ENCODE measurements around the gene DHRS7C.
"Not testable (repeated sequence)": the region's sequence is repeated elsewhere in the genome, so short reads cannot be mapped to it uniquely, and the experiment has no call there.

DHRS7C gene

DNA sequence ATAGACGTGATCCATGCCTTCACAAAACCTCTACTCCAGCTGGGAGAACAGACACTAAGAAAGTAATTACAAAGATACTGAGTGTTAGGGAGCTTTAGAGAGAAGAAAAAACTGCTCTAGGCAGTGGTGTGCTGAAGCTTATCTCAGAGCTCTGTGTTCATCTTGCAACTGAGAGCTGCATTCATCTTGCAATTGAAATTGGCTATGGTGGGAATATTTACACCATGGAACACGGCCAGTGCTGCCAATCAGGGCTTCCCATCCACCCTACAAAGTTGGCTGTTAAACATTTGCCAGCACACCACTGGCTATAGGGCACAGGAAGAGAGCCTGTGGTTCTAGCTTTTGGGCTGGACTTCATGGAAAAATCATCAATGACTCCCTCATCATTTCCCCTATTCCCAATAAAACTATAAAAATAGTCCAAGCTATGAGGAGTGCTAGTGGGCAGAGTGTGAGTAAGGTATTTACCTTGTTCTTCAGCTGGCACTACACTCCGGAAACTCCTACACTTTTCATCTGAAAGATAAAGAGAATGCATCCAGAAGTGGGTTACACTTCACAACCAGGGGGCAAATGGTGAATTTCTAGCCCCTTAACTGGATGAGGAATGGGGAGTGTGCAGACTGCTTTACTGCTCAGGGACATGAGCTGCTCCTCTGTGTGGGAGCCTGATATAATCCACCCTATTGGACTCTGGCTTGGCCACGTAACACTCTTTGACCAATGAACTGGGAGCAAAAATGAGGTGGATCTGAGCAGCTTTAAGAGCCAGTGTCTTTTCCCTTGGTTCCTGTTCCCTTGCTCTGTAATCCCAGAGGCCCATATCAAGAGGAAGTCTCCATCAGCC lies 18.9 kb upstream of the DHRS7C start:
- no peak for DNase-seq (ENCODE audit: low spot score)

DNA sequence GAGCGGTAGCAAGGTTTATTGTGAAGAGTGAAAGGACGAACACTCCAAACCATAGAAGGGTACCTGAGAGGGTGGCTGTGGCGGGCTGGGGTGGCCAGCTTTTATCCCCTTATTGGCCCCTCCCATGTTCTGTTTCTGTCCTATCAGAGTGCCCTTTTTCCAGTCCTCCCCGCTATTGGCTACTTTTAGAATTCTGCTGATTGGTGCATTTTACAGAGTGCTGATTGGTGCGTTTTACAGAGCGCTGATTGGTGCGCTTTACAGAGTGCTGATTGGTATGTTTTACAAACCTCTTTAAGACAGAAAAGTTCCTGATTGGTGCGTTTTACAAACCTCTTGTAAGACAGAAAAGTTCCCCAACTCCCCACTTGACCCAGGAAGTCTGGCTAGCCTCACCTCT lies 18.0 kb upstream of the DHRS7C start:
- no peak for DNase-seq (ENCODE audit: low spot score)

DNA sequence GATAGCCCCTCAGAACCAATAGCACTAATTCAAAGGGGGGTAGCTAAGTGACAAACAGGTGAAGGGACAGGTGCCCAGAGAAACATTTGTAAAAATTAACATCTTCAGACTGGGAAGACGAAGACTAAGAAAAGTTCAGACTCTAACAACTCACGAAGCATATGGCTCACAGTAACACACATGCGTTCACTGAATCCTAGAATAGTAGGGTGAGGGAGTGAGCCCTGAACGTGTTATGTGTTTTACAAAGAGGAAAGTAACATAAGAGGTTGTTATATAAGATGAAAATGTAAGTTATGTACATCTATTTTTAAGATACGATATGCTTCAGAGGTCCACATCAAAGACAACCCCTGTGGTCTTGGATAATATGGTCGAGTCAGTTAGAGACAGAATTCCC lies 15.3 kb upstream of the DHRS7C start:
- no peak for DNase-seq (ENCODE audit: low spot score)

DNA sequence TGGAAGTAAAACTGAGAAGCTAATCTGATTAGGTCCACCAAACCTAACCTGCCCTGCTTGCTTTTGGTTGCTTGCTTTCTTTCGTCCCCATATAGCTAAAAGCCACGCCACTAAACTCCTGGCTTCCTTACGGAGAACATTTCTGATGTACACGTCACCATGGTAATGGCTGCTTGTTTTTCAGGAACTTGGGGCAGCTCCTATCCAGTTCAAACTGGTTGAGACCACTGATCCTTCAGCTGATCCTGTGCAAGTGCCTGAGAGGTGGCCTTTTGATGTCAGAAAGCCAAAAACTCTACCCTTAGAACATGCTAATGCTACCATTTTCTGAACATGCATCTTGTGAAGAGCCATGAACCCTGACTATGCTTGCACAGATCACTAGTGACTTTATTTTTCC lies 14.4 kb upstream of the DHRS7C start:
- no peak for DNase-seq (ENCODE audit: low spot score)

DNA sequence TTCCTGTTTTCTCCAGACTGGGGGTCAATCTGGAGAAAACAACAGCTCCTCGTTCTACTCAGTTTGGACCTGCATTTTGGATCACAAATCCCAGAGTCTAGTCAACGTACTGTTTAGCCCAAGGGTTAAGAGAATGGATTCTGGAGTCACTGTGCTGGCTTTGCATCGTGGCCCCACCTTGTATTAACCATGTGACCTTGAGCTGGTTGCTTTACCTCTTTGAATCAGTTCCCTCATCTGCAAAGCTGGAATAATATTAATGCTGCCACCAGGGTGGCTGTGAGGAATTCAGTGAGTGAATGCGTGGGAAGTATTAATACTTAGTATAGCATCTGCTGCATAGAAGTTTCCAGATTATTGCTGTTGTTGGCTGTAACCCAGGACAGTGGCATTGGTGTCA lies 11.3 kb upstream of the DHRS7C start:
- no peak for DNase-seq (ENCODE audit: low spot score)

DNA sequence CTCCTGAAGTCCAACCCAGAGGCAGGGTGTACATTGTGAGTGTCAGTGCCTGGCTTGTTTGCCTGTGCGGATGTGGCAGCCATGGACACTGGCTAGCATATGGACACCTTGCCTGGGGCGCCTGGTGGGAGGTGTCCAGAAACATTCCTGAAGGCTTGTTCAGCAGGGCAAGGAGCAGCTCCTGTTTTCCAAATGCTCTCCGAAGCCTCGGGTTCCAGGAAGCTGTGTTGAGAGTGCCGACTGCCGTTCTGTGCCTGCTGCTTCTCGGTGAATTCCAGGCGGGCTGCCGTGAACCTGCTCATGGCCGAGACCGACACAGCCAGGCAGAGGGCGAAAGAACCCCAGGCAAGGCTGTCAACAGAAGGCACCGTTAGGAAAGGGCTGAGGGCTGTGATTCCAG lies 10.9 kb upstream of the DHRS7C start:
- DNase-seq (ENCODE audit: low spot score): no peak

DNA sequence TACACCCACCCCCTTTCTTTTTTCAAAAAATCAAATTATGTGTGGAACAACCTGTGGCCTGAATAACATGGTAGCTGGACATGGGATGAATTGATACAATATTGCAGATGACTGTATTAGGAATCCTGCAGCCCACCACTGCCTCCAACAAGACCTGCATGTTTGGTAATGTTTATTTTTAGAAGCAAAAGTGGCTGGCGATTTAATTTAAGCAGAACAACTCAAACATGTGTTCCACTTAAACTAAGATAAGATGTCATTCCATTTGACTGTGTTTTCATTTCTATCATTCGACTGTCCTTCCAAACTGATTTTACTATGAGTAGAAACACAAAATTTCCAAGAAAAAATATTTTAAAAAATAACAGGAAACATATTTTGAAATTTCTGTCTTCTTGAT lies 10.1 kb upstream of the DHRS7C start:
- DNase-seq (ENCODE audit: low spot score): no peak

DNA sequence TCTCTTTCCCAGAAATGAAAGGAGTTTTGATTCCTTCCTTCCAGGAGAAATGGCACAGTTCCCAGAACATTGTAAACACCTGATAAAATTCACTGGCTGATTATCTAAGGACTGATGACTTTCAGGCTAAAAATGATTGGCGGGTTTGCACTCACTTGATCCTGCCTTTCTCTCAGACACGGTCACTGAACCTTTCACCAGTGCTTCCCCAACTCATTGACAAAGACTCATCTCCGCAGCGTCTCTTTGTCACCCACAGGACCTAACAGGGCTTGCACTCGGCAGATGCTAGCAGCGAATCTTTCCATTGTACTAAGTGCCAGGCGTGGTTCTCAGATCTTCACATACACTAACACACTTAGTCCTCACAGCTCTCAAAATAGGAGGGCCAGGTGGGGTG lies 7.3 kb upstream of the DHRS7C start:
- DNase-seq (ENCODE audit: low spot score): no peak

DNA sequence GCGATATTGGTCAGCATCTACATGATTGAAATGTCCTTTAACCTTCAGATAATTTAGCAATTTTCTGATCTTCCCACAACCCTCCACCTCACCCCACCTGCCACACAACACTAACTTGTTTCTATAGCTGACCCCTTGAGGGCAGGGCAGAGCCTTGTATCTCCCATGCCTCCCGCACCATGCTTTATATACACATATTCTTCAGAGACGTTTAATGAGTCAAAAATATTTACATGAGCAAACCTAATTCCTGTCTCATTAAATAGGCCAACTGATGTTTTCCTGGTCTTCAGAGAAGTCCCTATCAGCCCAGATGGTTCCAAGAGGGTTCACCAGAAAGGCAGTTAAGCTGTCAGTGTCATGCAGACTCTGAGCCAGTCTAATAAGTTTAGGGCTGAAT lies 6.6 kb upstream of the DHRS7C start:
- no peak for DNase-seq (ENCODE audit: low spot score)

DNA sequence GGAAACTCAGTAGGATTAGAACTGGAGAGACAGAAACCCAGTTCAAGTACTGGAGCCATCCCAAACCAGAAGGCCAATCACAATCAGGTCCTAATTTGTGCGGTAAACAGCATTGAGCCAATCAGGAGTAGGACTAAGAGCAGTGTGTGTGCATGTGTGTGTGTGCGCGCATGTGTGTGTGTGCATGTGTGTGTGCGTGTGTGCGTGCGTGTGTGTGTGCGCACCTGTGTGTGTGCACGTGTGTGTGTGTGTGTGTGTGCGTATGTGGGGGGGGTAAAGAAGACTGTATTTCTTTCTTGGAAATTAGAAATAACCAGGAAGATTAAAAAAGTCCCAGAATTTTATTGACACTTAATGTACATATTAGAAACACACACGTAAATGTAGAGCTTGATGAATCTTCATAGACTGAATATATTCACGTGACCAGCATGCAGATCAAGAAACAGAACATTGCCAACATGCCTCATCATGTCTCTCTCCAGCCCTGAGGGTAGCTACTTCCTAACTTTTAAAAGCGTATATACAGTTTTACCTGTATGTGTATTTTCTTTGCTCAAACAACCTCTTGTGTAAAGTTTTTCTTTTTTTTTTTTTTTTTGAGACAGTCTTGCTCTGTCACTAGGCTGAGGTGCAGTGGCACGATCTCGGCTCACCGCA lies 919 bp upstream of the DHRS7C start:
- DNase-seq (ENCODE audit: low spot score): no peak

DNA sequence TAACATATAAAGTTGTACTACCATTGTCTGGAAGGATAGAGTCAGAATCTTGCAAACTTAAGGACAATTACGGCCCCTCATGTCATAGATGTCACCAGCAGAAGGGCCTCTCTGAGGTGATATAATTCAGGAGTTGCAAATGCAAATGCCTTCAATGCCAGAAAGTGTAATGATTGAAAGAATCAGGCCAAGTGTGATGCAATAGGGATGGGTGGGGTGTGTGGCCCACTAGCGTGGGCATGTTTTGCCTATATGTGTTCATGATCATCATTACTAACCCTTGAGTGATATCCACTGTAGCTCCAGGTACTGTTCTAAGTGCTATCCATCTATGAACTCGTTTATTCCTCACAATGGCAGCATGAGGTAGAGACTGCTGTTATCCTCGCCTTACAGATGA lies 1.1 kb downstream of the DHRS7C start:
- DNase-seq (ENCODE audit: low spot score): no peak

DNA sequence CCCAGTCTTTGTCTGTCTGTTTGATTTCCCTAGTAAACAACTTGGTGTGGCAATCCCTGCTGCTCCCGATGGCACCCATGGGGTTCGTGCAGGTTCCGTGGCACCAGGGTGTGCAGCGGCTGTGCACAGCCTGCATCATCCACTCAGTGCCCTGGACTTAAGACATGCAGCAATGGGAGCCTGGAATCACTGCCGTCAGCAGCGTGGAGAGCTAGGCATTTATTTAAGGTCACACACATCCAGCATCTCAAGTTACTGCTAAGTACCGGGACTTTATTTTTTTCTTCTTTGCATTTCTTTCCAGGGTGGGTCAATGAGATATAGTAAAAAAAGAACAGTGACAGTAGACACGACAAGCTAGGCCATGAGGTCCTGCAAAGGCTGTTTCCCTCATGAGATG lies 2.8 kb downstream of the DHRS7C start:
- no peak for DNase-seq (ENCODE audit: low spot score)

DNA sequence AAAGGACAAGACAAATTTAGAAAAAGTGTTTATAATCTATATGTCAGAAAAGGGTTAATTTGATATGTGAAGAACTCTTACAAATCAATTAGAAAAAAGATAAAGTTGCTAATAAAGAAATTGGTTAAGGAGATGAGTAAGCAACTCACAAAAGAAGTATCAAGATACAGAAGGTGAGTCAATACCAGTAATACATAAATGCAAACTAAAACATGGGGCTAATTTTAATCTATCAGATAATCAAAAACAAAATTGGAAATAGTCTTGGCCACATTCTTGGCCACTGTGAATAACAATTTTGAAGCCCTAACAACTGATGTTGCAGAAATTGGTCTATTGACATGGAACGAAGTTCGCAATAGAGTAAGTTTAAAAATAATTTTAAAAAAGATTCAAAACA lies 6.8 kb downstream of the DHRS7C start:
- DNase-seq (ENCODE audit: low spot score): no peak

DNA sequence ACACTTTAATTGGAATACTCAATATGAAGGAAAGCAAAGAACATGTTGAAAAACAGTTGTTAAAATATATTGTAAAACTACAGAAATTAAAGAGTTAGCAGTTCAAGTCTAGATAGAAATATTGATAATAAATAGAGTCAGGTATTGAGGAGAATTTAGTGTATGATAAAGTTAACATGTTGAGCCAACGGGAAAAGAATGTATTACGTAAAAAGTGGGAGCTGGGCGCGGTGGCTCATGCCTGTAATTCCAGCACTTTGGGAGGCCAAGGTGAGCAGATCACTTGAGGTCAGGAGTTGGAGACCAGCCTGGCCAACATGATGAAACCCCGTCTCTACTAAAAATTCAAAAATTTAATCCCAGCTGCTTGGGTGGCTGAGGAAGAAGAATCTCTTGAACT lies 7.9 kb downstream of the DHRS7C start:
- DNase-seq (ENCODE audit: low spot score): not testable (repeated sequence)

DNA sequence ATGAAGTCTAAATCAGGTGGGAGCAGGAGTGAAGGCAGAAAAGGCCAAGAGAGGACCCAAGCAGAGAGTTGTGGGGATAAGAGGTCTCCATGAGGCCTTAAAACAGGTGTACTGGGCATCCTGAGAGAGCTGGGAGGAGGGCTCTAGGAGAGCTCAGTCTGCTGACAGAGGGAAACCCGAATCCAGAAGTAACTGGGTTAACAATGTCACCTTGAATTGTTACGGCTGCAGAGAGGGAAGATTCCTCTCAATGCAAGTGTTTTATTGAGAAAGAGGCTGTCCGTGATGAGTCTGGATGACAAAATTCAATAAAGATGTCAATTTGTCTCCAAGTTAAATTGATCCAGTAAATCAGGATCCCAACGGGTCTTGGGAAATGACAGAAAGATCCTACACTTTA lies 8.3 kb downstream of the DHRS7C start:
- DNase-seq (ENCODE audit: low spot score): no peak

DNA sequence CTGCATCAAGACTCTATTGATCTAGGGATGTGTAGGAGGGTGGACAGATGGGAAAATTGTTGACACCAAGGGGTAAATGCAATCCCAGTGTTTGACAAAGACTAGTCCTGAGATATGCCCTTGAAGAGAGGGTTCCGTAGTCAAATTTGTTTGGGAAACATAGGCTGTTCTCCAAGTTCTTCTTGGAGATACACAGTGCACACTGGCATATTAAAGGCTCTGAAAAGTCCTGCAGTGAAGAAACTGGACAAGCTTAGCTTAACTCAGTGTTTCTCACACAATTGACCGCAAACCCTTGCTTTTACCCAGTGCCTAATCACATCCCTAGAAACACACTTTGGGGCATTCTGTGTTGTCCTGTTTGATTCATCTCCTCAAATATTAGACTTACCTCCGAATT lies 10.8 kb downstream of the DHRS7C start:
- no peak for DNase-seq (ENCODE audit: low spot score)

DNA sequence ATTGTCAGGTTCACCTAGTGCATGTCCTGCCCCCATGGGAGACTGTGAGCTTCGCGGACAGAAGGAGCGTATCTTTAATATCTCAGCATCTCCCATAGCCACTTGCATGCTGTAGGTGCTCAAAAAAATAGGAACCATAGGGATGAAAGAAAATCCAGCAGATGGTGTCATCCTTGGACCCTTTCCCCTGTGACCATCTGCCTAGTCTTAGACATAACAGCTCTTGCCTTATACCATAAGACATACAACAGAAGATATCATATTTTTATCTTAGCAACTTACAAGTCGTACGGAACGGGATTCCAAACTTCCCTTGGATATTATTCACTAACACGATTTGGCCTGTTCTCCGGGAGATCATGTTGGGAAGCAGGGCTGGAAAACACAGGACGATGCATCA lies 14.5 kb downstream of the DHRS7C start:
- no peak for DNase-seq (ENCODE audit: low spot score)

DNA sequence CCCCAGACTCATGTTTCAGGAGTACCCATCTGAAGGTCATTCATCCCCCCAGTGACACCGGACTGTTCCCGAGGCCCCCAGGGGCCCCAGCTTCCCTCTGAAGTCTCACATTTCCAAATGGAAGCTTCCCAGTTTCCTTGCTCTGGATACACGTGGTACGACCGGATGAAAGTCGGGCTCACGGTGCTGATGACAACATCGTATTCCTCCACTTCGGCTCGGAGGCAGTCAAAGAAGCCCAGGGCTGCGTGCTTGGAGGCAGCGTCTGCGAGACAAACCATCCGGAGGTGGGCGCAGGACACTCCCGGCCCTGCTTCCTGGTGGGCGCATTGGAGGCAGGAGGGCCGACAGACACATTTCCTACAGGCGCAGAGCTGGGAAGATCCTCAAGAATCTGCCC lies 18.7 kb downstream of the DHRS7C start:
- DNase-seq (ENCODE audit: low spot score): no peak

DNA sequence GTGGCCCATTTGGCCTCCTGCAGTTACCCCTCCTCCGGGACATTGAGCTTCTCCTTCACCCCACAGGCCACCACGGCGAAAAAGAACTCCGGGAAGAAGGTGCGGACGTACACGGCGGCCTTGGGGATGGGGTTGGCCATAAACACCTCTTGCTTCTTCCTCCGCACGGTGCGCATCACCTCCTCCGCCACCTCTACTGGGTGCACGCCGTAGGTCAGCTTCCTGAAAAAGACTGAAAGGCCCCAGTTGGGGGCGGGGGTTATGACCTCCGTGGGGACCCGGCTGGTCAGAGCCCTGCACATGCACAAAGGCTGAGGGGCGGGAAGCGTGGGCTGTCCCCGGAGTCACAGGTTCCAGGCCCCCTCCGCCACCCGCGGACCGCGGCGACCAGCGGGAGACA lies 19.9 kb downstream of the DHRS7C start:
- DNase-seq (ENCODE audit: low spot score): no peak

DNA sequence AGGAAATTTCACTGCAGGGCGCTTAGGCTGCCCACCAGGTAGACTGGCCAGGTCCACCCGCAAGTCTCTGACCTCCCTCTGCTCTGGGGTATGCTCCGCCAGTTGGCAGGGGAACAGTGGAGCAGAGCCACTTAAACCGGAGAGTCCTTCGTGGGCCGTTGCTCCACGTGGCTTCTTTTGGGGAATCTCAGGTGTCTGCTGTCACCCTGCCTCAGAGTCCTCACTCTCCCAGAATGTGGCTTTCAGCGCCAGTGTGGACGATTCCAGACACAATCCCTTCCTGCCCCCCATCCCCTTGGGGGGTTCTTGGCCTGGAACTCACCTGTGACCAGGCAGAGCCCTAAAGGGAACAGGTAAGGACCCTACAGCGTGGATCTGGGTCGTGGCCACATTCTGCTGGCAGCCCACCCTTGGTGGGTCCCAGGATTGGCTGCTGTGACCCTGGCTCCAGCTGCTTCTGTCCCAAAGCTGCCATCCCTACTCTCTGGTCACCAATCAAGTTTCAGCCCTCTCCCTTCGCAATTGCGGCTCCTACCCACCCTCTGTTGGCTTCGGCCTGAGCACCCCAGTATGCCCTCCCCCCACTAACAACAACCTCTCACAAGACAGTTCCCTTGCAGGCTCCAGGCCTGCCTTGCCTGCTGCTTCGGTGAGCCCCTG lies 22.2 kb downstream of the DHRS7C start:
- DNase-seq (ENCODE audit: low spot score): no peak

DNA sequence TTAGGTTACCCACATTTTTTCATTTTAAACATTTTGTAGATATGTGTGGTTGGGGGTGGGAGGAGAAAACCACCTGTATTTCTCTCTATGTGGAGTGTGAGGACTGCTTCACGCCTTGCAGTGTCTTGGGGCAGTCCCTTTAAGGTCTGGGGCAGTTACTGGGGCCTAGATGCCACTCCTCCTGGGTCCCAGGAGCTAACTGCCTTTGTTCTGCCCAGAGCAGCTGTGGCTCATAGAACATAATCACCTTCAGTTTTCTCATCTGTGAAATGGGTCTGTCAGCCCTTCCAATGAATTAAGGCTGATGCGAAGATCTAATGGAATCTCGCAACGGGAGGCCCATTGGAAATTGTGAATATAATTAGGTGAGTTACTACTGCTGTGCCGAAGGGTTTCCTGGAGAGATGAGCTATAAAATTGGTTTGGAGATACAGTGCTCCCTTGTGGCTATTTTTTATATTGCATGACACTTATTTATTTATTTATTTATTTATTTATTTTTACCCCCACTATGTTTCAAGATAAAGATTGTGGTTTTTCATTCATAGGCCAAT lies 22.9 kb downstream of the DHRS7C start:
- DNase-seq (ENCODE audit: low spot score): peak; percentile 28

DNA sequence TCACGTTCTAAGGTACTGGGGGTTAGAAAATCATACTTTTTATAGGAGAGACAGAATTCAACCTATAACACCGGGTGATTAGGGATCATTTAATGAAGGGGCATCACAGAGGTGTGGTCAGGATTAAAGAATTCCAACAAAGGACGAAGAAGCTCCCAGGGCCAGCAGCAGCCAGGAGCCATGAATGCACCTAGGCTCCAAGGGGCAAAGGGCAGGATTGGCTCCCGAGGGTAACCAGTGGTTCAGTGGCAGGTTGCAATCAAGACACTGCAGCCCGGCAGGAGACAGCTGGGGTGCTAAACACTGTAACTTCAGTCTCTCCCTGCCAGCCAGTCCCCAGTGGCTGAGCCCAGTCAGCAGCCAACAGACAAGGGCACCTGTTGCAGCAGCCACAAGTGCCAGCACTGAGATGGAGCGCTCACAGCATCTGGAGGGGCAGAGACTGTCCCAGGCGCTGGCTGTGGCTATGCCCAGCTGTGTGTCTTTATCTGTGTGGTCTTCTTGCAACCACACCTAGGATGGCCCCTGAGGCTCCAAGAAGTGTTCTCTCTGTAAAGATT lies 23.9 kb downstream of the DHRS7C start:
- DNase-seq (ENCODE audit: low spot score): no peak

DNA sequence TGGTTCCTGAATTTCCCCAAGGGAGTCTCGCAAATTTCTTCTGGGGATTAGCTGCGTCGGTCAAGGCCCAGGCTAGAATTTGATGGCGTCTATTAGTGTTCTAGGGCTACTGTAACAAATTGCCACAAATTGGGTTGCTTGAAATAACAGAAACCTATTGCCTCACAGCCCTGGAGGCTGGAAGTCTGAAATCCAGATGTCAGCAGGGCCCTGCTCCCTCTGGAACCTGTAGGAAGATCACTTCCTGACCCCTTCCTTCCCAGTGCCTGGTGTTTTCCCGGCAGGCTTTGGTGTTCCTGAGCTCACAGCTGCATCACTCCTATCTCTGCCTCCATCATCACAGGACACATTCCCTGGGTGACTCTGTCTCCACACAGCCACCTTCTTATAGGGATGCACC lies 24.4 kb downstream of the DHRS7C start:
- no peak for DNase-seq (ENCODE audit: low spot score)
